ENCODE measurements around the gene KCNN4. TPM values are rescaled to one million over a fixed set of nuclear protein-coding genes. Genes with fewer than 3 reads are reported as not detected.

The KCNN4 gene
- total and polyA plus RNA-seq, 10 of the 15 experiments (the other 5 are each of a cell fraction or from before 2014, with no cell fraction given): 1.4 to 112 (median 77.9) TPM

GRCh38 chr19:43763473-43763939 lies 17.3 kb downstream of the KCNN4 start (continued):
- TF ChIP-seq ZNF592 (IDR thresholded peaks at IDR 0.05) (no peak), TCF12 (IDR thresholded peaks at IDR 0.05; ENCODE audit: low read depth, low read length) (peak; percentile 44; the same call in 1 of the 2 replicates), ZNF687 (IDR thresholded peaks at IDR 0.05) (peak; percentile 60; the same call in 1 of the 2 replicates), FOXK2 (IDR thresholded peaks at IDR 0.05) (no peak), SKIL (IDR thresholded peaks at IDR 0.05; ENCODE audit: low read depth, poor library complexity, severe bottlenecking) (peak; percentile 62), CHD4 (IDR thresholded peaks at IDR 0.05) (no peak), RB1 (IDR thresholded peaks at IDR 0.05; ENCODE audit: borderline replicate concordance) (no peak), ZBTB4 (CRISPR knock-in tag; IDR thresholded peaks at IDR 0.05) (no peak), CHD2 (IDR thresholded peaks at IDR 0.05; ENCODE audit: borderline replicate concordance, low read depth, low read length) (no peak), HSF1 (IDR thresholded peaks at IDR 0.05; ENCODE audit: low read depth, low read length) (no peak), TAF1 (IDR thresholded peaks at IDR 0.05; ENCODE audit: borderline replicate concordance, low read depth, low read length) (peak; percentile 32; the same call in 1 of the 2 replicates), EGR1 (IDR thresholded peaks at IDR 0.05; ENCODE audit: borderline replicate concordance in 1 of 2, low read depth in 2 of 2, low read length in 2 of 2) (peak in 1 of 2 experiments; percentile 95; a peak in 2 of 3 replicates), NFXL1 (IDR thresholded peaks at IDR 0.05; ENCODE audit: borderline replicate concordance) (no peak), CREM (IDR thresholded peaks at IDR 0.05; ENCODE audit: low read depth) (peak; percentile 78)
